HG03575 (cell line): ENCODE measurements around the gene GTF2A2.

Source experiments
- ATAC-seq: cut with Tn5 transposase; IDR thresholded peaks from one replicate; pipeline ENCODE4 v1.9.1; 2021; ENCODE audit not compliant: unreplicated experiment, insufficient number of reproducible peaks, low FRiP score; ENCODE audit errors: extremely low read depth

GTF2A2 gene

DNA sequence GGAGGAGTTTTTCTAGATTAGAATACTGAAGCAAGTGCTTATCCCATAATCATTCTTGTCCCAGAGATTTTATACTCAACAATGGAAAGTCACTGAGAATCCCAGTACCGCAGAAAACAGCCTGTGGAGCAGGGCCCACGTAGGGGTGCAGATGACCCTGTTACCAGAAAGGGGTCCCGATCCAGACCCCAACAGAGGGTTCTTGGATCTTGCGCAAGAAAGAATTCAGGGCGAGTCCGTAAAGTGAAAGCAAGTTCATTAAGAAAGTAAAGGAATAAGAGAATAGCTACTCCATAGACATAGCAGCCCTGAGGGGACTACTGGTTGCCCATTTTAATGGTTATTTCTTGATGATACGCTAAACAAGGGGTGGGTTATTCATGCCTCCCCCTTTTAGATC lies 43.2 kb downstream of the GTF2A2 start:
- no peak for ATAC-seq

DNA sequence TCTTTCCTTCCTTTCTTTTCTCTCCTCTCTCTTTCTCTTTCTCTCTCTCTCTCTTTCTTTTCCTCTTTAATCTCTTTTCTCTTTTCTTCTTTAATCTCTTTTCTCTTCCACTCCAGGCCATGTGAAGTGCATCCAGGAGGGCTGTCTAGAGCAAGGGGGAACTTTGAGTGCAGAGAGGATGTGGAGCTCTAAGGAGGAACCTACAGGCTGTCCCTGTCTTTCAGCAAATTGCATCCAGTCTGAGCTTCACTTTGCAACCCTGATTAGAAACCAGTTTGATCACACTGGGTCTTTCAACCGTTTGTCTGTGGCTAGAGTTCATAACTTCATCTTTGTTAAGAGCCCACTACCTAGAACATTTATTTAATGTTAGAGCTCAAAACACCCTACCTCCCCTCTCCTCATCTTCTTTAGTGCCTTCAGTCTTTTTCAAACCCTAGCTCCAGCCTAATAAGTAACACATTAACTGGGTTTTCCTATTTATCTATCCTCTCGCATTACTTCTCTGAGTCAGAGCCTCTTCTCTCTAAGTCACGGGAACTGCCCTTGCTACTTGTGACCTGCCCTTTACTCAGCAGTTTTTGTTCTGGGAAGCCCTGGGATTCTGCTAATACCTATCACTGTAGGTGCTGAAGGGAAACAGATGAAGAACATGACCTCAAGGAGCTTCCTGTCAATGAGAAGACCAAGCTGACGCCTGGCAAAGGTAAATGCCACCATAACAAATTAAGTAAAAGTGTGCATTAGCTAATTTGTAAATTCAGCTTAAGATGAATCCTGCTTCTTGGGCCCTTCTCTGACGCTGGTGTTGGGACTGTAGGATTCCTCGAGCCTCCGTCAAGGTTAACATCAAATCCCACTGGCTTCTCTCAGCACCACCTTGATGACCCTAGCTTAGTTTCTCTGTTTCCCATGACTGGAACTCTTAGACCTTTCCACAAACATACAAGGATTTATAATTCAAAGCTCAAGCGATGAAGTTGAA lies 45.7 kb downstream of the GTF2A2 start, which contains the start of gene GCNT3:
Gene GCNT3 (plus strand): TSS at position 508 of the 985 bp plus-strand sequence. CDS start 6,456 bp downstream, outside the sequence.
- ATAC-seq: no peak

DNA sequence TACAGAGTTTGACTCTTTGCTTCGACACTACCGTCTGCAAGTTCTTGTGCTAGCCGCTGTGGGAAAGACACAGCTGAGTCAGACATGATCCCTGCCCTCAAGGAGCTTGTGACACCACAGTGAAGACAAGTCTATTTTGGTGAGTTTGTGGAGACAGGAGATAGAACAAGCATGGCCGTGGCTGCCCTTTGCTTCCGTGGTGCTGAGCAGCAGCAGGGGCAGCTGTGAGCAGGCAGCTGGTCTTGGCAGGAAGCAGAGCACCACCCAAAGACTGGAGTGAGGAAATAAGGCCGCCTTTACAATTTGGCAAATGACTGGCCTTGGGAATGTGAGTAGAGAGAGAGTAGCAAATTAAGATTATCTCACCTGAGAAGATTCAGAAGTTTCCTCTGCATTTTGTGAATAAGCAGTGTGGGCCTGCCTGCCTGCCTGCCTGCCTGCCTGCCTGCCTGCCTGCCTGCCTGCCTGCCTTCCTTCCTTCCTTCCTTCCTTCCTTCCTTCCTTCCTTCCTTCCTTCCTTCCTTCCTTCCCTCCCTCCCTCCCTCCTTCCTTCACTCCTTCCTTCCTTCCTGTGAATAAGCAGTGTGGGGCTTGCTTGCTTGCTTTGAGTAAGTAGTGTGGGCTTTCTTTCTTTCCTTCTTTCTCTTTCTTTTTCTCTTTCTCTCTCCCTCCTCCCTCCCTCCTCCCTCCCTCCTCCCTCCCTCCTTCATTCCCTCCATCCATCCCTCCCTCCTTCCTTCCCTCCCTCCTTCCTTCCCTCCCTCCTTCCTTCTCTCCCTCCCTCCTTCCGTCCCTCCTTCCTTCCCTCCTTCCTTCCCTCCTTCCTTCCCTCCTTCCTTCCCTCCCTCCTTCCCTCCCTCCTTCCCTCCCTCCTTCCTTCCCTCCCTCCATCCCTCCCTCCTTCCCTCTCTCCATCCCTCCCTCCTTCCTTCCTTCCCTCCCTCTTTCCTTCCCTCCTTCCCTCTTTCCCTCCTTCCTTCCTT lies 47.3 kb downstream of the GTF2A2 start:
- ATAC-seq: no peak

DNA sequence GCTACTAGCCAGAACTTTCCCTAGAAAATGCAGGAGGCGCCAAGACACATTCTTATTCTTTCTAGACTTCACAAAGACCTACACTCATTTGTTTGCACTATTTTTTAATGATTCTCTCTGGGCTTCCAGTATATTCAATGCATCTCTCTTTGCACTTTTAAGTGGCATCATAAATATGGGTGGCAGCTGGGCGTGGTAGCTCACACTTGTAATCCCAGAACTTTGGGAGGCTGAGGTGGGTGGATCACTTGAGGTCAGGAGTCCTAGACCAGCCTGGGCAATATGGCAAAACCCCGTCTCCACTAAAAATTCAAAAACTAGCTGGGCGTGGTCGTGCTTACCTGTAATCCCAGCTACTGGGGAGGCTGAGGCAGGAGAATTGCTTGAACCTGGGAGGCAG lies 51.3 kb downstream of the GTF2A2 start:
- no peak for ATAC-seq

DNA sequence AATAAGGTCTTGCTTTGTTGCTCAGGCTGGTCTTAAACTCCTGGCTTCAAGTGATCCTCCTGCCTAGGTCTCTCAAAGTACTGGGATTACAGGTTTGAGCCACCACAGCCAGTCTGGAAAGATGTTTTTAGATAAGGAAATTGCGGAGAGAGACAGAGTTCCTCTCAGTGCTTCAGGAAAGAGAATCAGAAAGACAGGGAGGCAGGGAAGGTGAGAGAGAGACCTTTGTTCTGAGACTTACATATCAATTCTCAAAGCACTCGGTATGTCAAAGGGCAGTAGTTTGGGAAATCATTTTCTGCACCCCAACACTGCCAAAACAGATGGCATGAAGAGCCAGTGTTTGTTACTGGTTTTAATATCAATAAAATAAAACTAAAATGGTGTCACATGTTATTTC lies 58.9 kb downstream of the GTF2A2 start:
- no peak for ATAC-seq

DNA sequence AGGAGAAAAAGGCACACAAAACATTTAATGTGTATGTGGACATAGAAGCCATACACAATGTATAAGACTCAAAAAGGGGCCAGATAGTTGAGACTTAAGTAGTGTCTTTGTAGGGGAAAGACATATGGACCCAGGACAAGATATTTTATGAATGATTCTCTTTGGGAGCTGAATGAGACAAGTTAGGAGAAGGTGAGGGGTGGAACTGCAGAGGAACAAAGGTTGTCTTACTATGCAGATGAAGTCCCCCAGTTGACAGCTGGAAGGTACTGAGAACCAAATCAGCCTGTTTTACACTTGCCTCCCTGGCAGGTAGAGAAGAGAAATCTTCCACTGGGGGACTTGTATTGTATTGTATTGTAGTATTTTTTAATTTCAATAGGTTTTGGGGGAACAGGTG lies 60.7 kb downstream of the GTF2A2 start:
- ATAC-seq: no peak

DNA sequence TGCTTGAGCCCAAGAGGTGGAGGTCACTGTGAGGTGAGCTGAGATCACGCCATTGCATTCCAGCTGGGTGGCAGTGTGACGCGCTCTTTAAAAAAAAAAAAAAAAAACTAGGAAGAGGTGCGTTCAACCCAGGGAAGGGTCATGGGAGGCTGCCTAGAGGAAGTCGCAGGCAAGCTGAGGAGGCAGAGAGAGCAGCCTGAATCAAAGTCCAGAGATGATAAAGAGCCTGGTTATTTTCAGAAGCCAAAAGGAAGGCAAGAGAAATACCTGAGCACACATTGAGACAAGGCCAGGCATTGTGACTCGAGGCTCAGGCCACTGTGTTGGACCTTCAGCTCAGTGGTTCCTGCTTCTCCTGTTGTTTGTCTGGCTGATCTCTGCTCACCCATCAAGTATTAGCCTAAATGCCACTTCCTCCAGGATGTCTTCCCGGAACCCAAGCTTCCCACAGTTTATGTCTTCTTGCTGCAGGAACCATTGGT lies 61.8 kb downstream of the GTF2A2 start:
- ATAC-seq: no peak

DNA sequence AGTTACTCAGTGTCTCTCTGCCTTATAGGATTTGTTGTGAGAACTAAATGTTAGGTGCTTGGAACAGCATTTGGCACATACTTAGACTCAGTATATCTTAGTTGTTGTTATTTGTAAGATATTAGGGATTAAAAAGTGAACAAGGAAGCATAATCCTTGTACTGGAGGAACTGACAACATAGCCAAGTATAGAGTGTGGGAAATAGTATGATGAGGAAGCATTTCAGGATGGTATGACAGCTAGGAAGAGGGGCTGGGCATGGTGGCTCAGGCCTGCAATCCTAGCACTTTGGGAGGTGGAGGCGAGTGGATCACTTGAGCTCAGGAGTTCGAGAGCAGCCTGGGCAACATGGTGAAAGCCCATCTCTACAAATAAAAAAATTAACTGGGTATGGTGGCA lies 62.3 kb downstream of the GTF2A2 start:
- no peak for ATAC-seq

DNA sequence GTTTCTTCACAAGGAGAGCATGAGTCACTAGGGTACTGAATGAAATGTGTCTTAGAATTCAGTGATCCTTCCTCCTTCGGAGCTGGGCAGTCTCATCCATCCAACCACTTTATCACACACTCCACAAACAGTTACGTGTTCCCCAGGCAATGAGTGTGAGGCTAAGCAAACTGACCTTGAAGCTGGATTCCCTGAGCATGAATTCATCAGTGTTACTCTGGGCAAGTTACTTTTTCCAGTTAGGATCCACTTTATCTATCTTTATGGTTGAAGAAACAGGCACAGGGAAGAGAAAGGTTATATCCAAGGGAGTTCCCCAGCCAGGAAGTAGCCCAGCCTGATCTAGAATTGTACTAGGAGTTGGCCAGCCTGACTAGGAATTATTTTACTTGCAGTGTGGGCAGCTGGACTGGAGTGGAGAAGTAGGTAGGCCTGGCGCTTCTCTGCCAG lies 62.8 kb downstream of the GTF2A2 start:
- no peak for ATAC-seq

DNA sequence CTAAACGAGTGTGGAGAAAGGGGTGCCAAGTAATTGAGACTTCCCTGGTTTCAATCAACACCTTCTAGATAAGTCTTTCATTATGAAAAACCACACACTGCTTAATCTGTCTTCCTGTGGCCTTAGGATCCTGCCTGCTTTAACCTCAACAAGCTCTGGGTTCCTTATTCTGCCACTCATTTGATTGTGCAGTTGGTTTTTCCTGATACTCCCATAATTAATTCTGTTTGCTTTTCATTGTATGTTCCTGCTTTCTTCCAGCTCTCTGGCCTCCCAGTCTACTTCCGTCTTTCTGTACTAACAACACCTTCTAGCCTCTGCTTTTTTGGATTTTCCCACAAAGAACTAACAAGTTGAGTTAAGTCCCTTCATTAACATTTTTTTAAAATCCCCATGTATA lies 66.0 kb downstream of the GTF2A2 start:
- no peak for ATAC-seq

DNA sequence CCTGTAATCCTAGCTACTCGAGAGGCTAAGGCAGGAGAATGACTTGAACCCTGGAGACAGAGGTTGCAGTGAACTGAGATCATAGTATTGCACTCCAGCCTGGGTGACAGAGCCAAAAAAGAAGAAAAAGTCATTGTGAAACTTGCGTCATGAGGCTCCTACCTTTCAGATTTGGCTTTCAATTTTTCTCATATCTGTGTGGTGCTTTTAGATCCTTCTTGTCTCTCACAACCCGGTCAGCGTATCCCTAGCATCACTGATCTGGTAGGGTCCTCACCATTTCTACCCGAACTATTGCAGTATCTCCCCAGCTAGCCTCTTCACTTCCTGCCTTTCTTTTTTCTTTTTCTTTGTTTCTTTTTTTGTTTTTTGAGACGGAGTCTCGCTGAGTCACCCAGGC lies 67.3 kb downstream of the GTF2A2 start:
- ATAC-seq: no peak
